H1 (cell line): ENCODE measurements around the gene PRCD. TPM values are rescaled to one million over a fixed set of nuclear protein-coding genes. Genes with fewer than 3 reads are reported as not detected.

Source experiments
- CTCF ChIA-PET: fragments of 300-600 bp; sonication (Branson Sonifier 250); formaldehyde crosslinking; loops from one replicate; lab custom pipeline; 2021; ENCODE audit not compliant: partially characterized antibody; lab: Charles Lee
- POLR2A ChIA-PET: fragments of 300-600 bp; sonication (Branson Sonifier 250); formaldehyde crosslinking; loops from one replicate; lab custom pipeline; 2021; ENCODE audit warnings: inconsistent platforms; ENCODE audit not compliant: partially characterized antibody; lab: Charles Lee
- DNase-seq, 2 experiments: peaks; one replicate each; pipeline versions ENCODE4 v3.0.0 to v3.0.0-alpha.2; 2010 to 2022; ENCODE audit warnings: low spot score in 2 of 2, low read depth in 1 of 2, mixed read lengths in 1 of 2
- FAIRE-seq: peaks from 2 replicates; lab custom pipeline; 2011; peaks lifted over from hg19 to GRCh38; lab: Jason Lieb, UNC
- H2AFZ ChIP-seq: 2 replicates; pipeline ENCODE4 v1.8.1; 2012; ENCODE audit warnings: low read length, inconsistent platforms
- H2AK5ac ChIP-seq: 2 replicates; pipeline ENCODE4 v1.6.1; 2013; ENCODE audit warnings: low read depth, low read length
- H2BK120ac ChIP-seq: replicated peaks from 2 replicates; pipeline ENCODE3; 2013; ENCODE audit warnings: low read depth, low read length, inconsistent platforms
- H2BK12ac ChIP-seq: 2 replicates; pipeline ENCODE4 v1.6.1; 2013; ENCODE audit warnings: low read depth, low read length
- H2BK15ac ChIP-seq: 2 replicates; pipeline ENCODE4 v1.6.1; 2013; ENCODE audit warnings: low read length
- H2BK20ac ChIP-seq: 2 replicates; pipeline ENCODE4 v1.6.1; 2013; ENCODE audit warnings: low read length
- H2BK5ac ChIP-seq: 2 replicates; pipeline ENCODE4 v1.6.1; 2013; ENCODE audit warnings: low read depth, low read length
- H3K14ac ChIP-seq: 2 replicates; pipeline ENCODE4 v1.6.1; 2013; ENCODE audit warnings: inconsistent platforms; ENCODE audit not compliant: insufficient read length
- H3K18ac ChIP-seq: 2 replicates; pipeline ENCODE4 v1.6.1; 2013; ENCODE audit warnings: low read length; ENCODE audit errors: extremely low read depth
- H3K23ac ChIP-seq: 2 replicates; pipeline ENCODE4 v1.6.1; 2013; ENCODE audit warnings: inconsistent platforms; ENCODE audit not compliant: insufficient read length
- H3K23me2 ChIP-seq: 2 replicates; pipeline ENCODE4 v1.6.1; 2013; ENCODE audit warnings: low read depth, low read length
- H3K27ac ChIP-seq: 2 replicates; pipeline ENCODE4 v1.6.1; 2011; ENCODE audit warnings: low read depth, low read length, inconsistent platforms
- H3K27me3 ChIP-seq, 4 experiments: replicated peaks in 1 of 4; 1 replicate in 1 of 4; 2 replicates in 3 of 4; pipeline versions ENCODE4 v1.6.1 to v1.8.1; 2011 to 2013; ENCODE audit warnings: low read length in 3 of 4, mild to moderate bottlenecking in 3 of 4, inconsistent platforms in 2 of 4, mixed read lengths in 2 of 4, moderate library complexity in 1 of 4; ENCODE audit not compliant: control insufficient read depth in 3 of 4, insufficient read depth in 3 of 4; ENCODE audit errors: extremely low read depth in 1 of 4
- H3K36me3 ChIP-seq, 4 experiments: 2 replicates each; pipeline versions ENCODE4 v1.6.1 to v1.8.1; 2011 to 2013; ENCODE audit warnings: mild to moderate bottlenecking in 4 of 4, low read length in 3 of 4, moderate library complexity in 2 of 4, control low read depth in 1 of 4, inconsistent platforms in 1 of 4; ENCODE audit not compliant: insufficient read depth in 4 of 4, control insufficient read depth in 2 of 4
- H3K4ac ChIP-seq: replicated peaks from 2 replicates; pipeline ENCODE3; 2013; ENCODE audit warnings: low read length, low read depth, mixed read lengths, inconsistent platforms; ENCODE audit not compliant: insufficient read length
- H3K4me1 ChIP-seq, 4 experiments: replicated peaks in 1 of 4; 1 replicate in 1 of 4; 2 replicates in 3 of 4; pipeline versions ENCODE4 v1.6.1 to v1.8.1; 2011 to 2013; ENCODE audit warnings: low read length in 3 of 4, inconsistent platforms in 2 of 4, mixed read lengths in 1 of 4; ENCODE audit not compliant: insufficient read depth in 4 of 4, control insufficient read depth in 3 of 4
- H3K4me2 ChIP-seq, 2 experiments: 2 replicates each; pipeline versions ENCODE4 v1.6.1 to v1.8.1; 2011 to 2013; ENCODE audit warnings: low read depth in 2 of 2, low read length in 2 of 2, control low read depth in 1 of 2, inconsistent platforms in 1 of 2, mild to moderate bottlenecking in 1 of 2; ENCODE audit not compliant: insufficient read depth in 1 of 2
- H3K4me3 ChIP-seq, 4 experiments: fragments of 200-600, 300-600 bp in 1 of 4; sonication (generic), shearing (Covaris generic), sonication (Bioruptor Twin) in 1 of 4; 2 replicates each; pipeline versions ENCODE4 v1.5.1 to v1.8.1; 2011 to 2016; ENCODE audit warnings: low read length in 4 of 4, low read depth in 3 of 4, control low read depth in 2 of 4, inconsistent platforms in 2 of 4, mild to moderate bottlenecking in 2 of 4, mixed read lengths in 1 of 4, moderate library complexity in 1 of 4; ENCODE audit not compliant: insufficient read depth in 2 of 4; ENCODE audit errors: extremely low read depth in 1 of 4
- H3K56ac ChIP-seq: replicated peaks from 2 replicates; pipeline ENCODE3; 2013; ENCODE audit warnings: low read depth, mild to moderate bottlenecking, mixed read lengths, low read length, inconsistent platforms; ENCODE audit not compliant: insufficient read length
- H3K79me1 ChIP-seq: 2 replicates; pipeline ENCODE4 v1.6.1; 2013; ENCODE audit warnings: low read depth, low read length, control low read depth
- H3K79me2 ChIP-seq, 2 experiments: 2 replicates each; pipeline versions ENCODE4 v1.6.1 to v1.8.1; 2012 to 2013; ENCODE audit warnings: low read length in 2 of 2, mild to moderate bottlenecking in 2 of 2, inconsistent platforms in 1 of 2; ENCODE audit not compliant: insufficient read depth in 2 of 2, control insufficient read depth in 1 of 2
- H3K9ac ChIP-seq, 4 experiments: replicated peaks in 1 of 4; 1 replicate in 1 of 4; 2 replicates in 3 of 4; pipeline versions ENCODE4 v1.6.1 to v1.8.1; 2011 to 2013; ENCODE audit warnings: low read depth in 3 of 4, low read length in 3 of 4, control low read depth in 2 of 4, mild to moderate bottlenecking in 2 of 4, moderate library complexity in 2 of 4, inconsistent platforms in 1 of 4; ENCODE audit errors: extremely low read depth in 1 of 4
- H3K9me3 ChIP-seq, 2 experiments: 2 replicates each; pipeline versions ENCODE4 v1.6.1 to v1.8.1; 2012 to 2013; ENCODE audit warnings: mild to moderate bottlenecking in 2 of 2, moderate library complexity in 2 of 2, control low read depth in 1 of 2, inconsistent platforms in 1 of 2, low read depth in 1 of 2, low read length in 1 of 2, mixed read lengths in 1 of 2; ENCODE audit not compliant: insufficient read depth in 2 of 2
- H4K20me1 ChIP-seq, 2 experiments: replicated peaks in 1 of 2; 2 replicates each; pipeline versions ENCODE3 to v1.8.1; 2011 to 2013; ENCODE audit warnings: inconsistent platforms in 2 of 2, low read length in 2 of 2, mild to moderate bottlenecking in 1 of 2; ENCODE audit not compliant: insufficient read depth in 2 of 2, control insufficient read depth in 1 of 2
- H4K5ac ChIP-seq: 2 replicates; pipeline ENCODE4 v1.6.1; 2013; ENCODE audit warnings: low read length, low read depth, mixed read lengths, inconsistent platforms; ENCODE audit not compliant: insufficient read length
- H4K8ac ChIP-seq: 2 replicates; pipeline ENCODE4 v1.8.0; 2013; ENCODE audit warnings: mild to moderate bottlenecking, moderate library complexity, low read length, inconsistent platforms; ENCODE audit not compliant: insufficient read depth; ENCODE audit errors: extremely low read depth
- H4K91ac ChIP-seq: replicated peaks from 2 replicates; pipeline ENCODE3; 2013; ENCODE audit warnings: low read length, mixed read lengths, inconsistent platforms; ENCODE audit not compliant: insufficient read length
- ASH2L ChIP-seq: fragments of 200-600, 300-600 bp; sonication (generic); IDR thresholded peaks from one replicate; pipeline ENCODE4 v1.7.1; 2017; ENCODE audit warnings: low read length
- RAD21 ChIP-seq, 2 experiments: IDR thresholded peaks in 1 of 2; conservative IDR thresholded peaks in 1 of 2; 2 replicates each; pipeline ENCODE4 v1.6.1; 2011; ENCODE audit warnings: low read depth in 2 of 2, low read length in 2 of 2, improper control_type of control experiment in 1 of 2, inconsistent platforms in 1 of 2, mild to moderate bottlenecking in 1 of 2, moderate library complexity in 1 of 2
- SRF ChIP-seq: IDR thresholded peaks from 2 replicates; pipeline ENCODE4 v1.6.1; 2011; ENCODE audit warnings: mild to moderate bottlenecking, low read depth, low read length, moderate library complexity
- WGBS, 2 experiments: shearing (Covaris generic) in 1 of 2; methylation state at CpG; one replicate each; pipeline versions ENCODE4 v1.1.6 to v1.1.7; 2013 to 2015; ENCODE audit warnings: low lambda C conversion rate in 2 of 2, mixed read lengths in 2 of 2, inconsistent platforms in 1 of 2, low coverage in 1 of 2, missing lambda C conversion rate in 1 of 2; ENCODE audit not compliant: insufficient replicate concordance in 2 of 2, insufficient coverage in 1 of 2, insufficient read length in 1 of 2; ENCODE audit errors: extremely low coverage in 1 of 2, missing lambda C conversion rate in 1 of 2; 5-methylcytosine and 5-hydroxymethylcytosine counted together
- polyA plus RNA-seq, 7 experiments: library from polyadenylated mRNA; depleted of rRNA in 3 of 7; stranded (reverse) in 5 of 7; unstranded in 2 of 7; fragments of >200 nt in 5 of 7; fragments of 200-250 nt in 2 of 7; gene quantifications; 1 replicate in 5 of 7; 2 replicates in 1 of 7; 4 replicates in 1 of 7; pipeline versions ENCODE4 v1.2.1 to v1.2.3, GENCODE V29; 2011 to 2013; ENCODE audit warnings: missing spikeins in 2 of 7, mixed read lengths in 2 of 7
- total RNA-seq: library from RNA; stranded (reverse); fragmentation: NEBNext Ultra II Directional; extraction: Animal tissue kit (Norgen Biotek cat#: 25700); gene quantifications from 2 replicates; pipeline ENCODE4 v1.2.1, GENCODE V29; 2021

Gene PRCD
- total and polyA plus RNA-seq, 2 of the 8 experiments (the other 6 are each of a cell fraction or from before 2014, with no cell fraction given): 0.77 to 2.1 TPM

- Histone ChIP-seq H3K4me2 (no peak overlapping the region), H3K79me1 (no peaks in the 10 kb centered on the region), H2BK5ac (no peak overlapping the region; the same call in 1 of the 2 replicates), H2BK20ac (no peak overlapping the region), H4K8ac (no peak overlapping the region), H3K4ac (no peak overlapping the region), H3K9me3 (no peaks in the 10 kb centered on the region), H4K20me1 (peaks cover 0 to 7% of the 10 kb centered on the region in 2 experiments), H3K9ac (no peak overlapping the region), H4K5ac (no peak overlapping the region), H2AK5ac (no peak overlapping the region), H2BK15ac (no peak overlapping the region), H3K18ac (no peak overlapping the region), H3K79me2 (no peaks in the 10 kb centered on the region; a peak in 1 of 4 replicates), H3K23me2 (peaks cover 6% of the 10 kb centered on the region; the same call in 1 of the 2 replicates), H3K27ac (no peak overlapping the region), H3K36me3 (no peaks in the 10 kb centered on the region), H2AFZ (no peak overlapping the region), H3K4me1 (peaks cover 1 to 11% (median 4%) of the 10 kb centered on the region in 4 experiments; a peak in 5 of 7 replicates), H3K27me3 (no peaks in the 10 kb centered on the region), H3K14ac (no peak overlapping the region), H3K56ac (no peak overlapping the region), H3K4me3 (no peak overlapping the region), H3K23ac (no peak overlapping the region), H2BK120ac (peak overlapping the region; percentile 6), H4K91ac (no peak overlapping the region), H2BK12ac (no peak overlapping the region)
- no peak for FAIRE-seq
- no peak for DNase-seq
- CTCF ChIA-PET: interaction anchor here (0.7 to 5.2 kb wide), 13 partner anchors 10 to 144 kb away, joined by 3 to 39 read pairs (median 4); partner anchors contain the start of gene PRCD
- POLR2A ChIA-PET: interaction anchor here (1.0 to 1.8 kb wide), 5 partner anchors 9 to 72 kb away, joined by 3 to 6 read pairs (median 4); no protein-coding TSS in a partner anchor
- 88% methylated on average over 4 of the region's 4 CpGs; no CpG with 5 or more reads in 1 of the 2 experiments for WGBS, 2 experiments
- TF ChIP-seq SRF (no peak), RAD21 (IDR thresholded peaks at IDR 0.05 in 1 of 2, conservative IDR thresholded peaks at IDR 0.05 in 1 of 2; ENCODE audit: low read depth in 2 of 2, low read length in 2 of 2) (no peak), ASH2L (no peak)
These were observed 11.8 kb downstream of the PRCD start for GRCh38 chr17:76551685-76552084.
